HepG2 (cell line): ENCODE results near the gene SNX30. TPM values are rescaled to one million over a fixed set of nuclear protein-coding genes. Genes with fewer than 3 reads are reported as not detected.

ENCODE experiments used
- CENPT ChIP-seq: sonication (generic); formaldehyde crosslinking; IDR thresholded peaks from 2 replicates; pipeline ENCODE4 v1.8.0; 2022; ENCODE audit warnings: low read depth, mild to moderate bottlenecking, moderate library complexity, missing genetic modification reagents
- NFYC ChIP-seq: IDR thresholded peaks from 2 replicates; pipeline ENCODE4 v1.6.1; 2016; ENCODE audit warnings: missing genetic modification reagents, missing compliant biosample characterization
- NR2F6 ChIP-seq, 2 experiments: IDR thresholded peaks; 2 replicates each; pipeline ENCODE4 v1.6.1; 2016; ENCODE audit warnings: antibody characterized with exemption in 1 of 2, mild to moderate bottlenecking in 1 of 2
- POLR2A ChIP-seq, 2 experiments: IDR thresholded peaks; 2 replicates each; pipeline ENCODE4 v1.6.1; 2011; ENCODE audit warnings: low read depth in 2 of 2, low read length in 2 of 2, mild to moderate bottlenecking in 1 of 2, moderate library complexity in 1 of 2; ENCODE audit not compliant: insufficient read depth in 1 of 2
- RFXAP ChIP-seq: sonication (generic); formaldehyde crosslinking; IDR thresholded peaks from 2 replicates; pipeline ENCODE4 v1.4.0; 2020; ENCODE audit warnings: missing genetic modification reagents, borderline replicate concordance
- RXRB ChIP-seq: IDR thresholded peaks from 2 replicates; pipeline ENCODE4 v1.6.1; 2016; ENCODE audit warnings: borderline replicate concordance, missing genetic modification reagents, missing compliant biosample characterization
- STAT6 ChIP-seq: sonication (generic); formaldehyde crosslinking; IDR thresholded peaks from 2 replicates; pipeline ENCODE4 v1.4.0; 2020; ENCODE audit warnings: missing genetic modification reagents, mild to moderate bottlenecking, borderline replicate concordance
- TIGD3 ChIP-seq: sonication (generic); formaldehyde crosslinking; IDR thresholded peaks from 2 replicates; pipeline ENCODE4 v1.5.1; 2020; ENCODE audit warnings: mild to moderate bottlenecking, missing genetic modification reagents, borderline replicate concordance
- TSC22D2 ChIP-seq: sonication (generic); formaldehyde crosslinking; IDR thresholded peaks from 2 replicates; pipeline ENCODE4 v1.5.1; 2020; ENCODE audit warnings: missing genetic modification reagents, mild to moderate bottlenecking, borderline replicate concordance
- ZBED4 ChIP-seq: sonication (generic); formaldehyde crosslinking; IDR thresholded peaks from 2 replicates; pipeline ENCODE4 v1.4.0; 2020; ENCODE audit warnings: missing genetic modification reagents, borderline replicate concordance
- ZFP36L1 ChIP-seq: sonication (generic); formaldehyde crosslinking; IDR thresholded peaks from 2 replicates; pipeline ENCODE4 v1.8.0; 2022; ENCODE audit warnings: mild to moderate bottlenecking, missing genetic modification reagents, moderate library complexity
- ZNF276 ChIP-seq: sonication (generic); formaldehyde crosslinking; IDR thresholded peaks from 2 replicates; pipeline ENCODE4 v1.4.0; 2020; ENCODE audit warnings: mild to moderate bottlenecking, low read depth, missing genetic modification reagents
- ZNF382 ChIP-seq: sonication (generic); formaldehyde crosslinking; IDR thresholded peaks from 2 replicates; pipeline ENCODE4 v1.5.0; 2020; ENCODE audit warnings: missing genetic modification reagents, mild to moderate bottlenecking, borderline replicate concordance
- ZNF572 ChIP-seq: sonication (generic); formaldehyde crosslinking; IDR thresholded peaks from 2 replicates; pipeline ENCODE4 v1.5.1; 2020; ENCODE audit warnings: mild to moderate bottlenecking, missing genetic modification reagents
- ZNF724P ChIP-seq: sonication (generic); formaldehyde crosslinking; IDR thresholded peaks from 2 replicates; pipeline ENCODE4 v1.8.0; 2022; ENCODE audit warnings: missing genetic modification reagents, borderline replicate concordance
- ZUFSP ChIP-seq: sonication (generic); formaldehyde crosslinking; IDR thresholded peaks from 2 replicates; pipeline ENCODE4 v1.9.0; 2021; ENCODE audit warnings: missing genetic modification reagents, mild to moderate bottlenecking, borderline replicate concordance
- polyA plus RNA-seq, 8 experiments: library from polyadenylated mRNA; depleted of rRNA in 3 of 8; stranded (reverse) in 7 of 8; unstranded in 1 of 8; fragments of >200 nt; fragmentation: Illumina TruSeq in 4 of 8; extraction: Trizol in 4 of 8; gene quantifications; 2 replicates each; pipeline versions ENCODE4 v1.2.1 to v1.2.3, GENCODE V29; 2011 to 2016; ENCODE audit warnings: low read depth in 4 of 8, missing spikeins in 1 of 8, mixed read lengths in 1 of 8; ENCODE audit not compliant: insufficient read depth in 1 of 8
- total RNA-seq, 5 experiments: library from RNA; depleted of rRNA; stranded (reverse); fragments of >200 nt; fragmentation: Illumina TruSeq; extraction: Trizol; gene quantifications; 2 replicates each; pipeline ENCODE4 v1.2.3, GENCODE V29; 2016; ENCODE audit warnings: low read depth in 1 of 5

Gene SNX30
- total and polyA plus RNA-seq, 2 of the 13 experiments (the other 11 are each of a cell fraction or from before 2014, with no cell fraction given), result 4.4 to 12.4 TPM

- TF ChIP-seq ZBED4 (CRISPR knock-in tag), result 0 out of 2 replicates have a peak, but pooled peaks have one; percentile 45
- peak; percentile 71 for TF ChIP-seq NFYC
- no peak for TF ChIP-seq TIGD3 (CRISPR knock-in tag)
- peak; percentile 76 for TF ChIP-seq NR2F6 (IDR thresholded peaks at IDR 0.05)
- peak; percentile 91 for TF ChIP-seq NR2F6 (CRISPR knock-in tag; IDR thresholded peaks at IDR 0.05)
- 0 out of 2 replicates have a peak, but pooled peaks have one; percentile 38 for TF ChIP-seq RFXAP (CRISPR knock-in tag)
- no peak for TF ChIP-seq ZNF724P (CRISPR knock-in tag)
- no peak for TF ChIP-seq CENPT (CRISPR knock-in tag)
- TF ChIP-seq ZNF276, result no peak; the same call in 1 of the 2 replicates
- TF ChIP-seq TSC22D2 (CRISPR knock-in tag), result no peak
- TF ChIP-seq POLR2A (IDR thresholded peaks at IDR 0.05; ENCODE audit: insufficient read depth in 1 of 2, low read depth in 2 of 2, low read length in 2 of 2), result peak; percentile 69 to 78
- no peak for TF ChIP-seq ZUFSP (CRISPR knock-in tag)
- TF ChIP-seq ZNF572 (CRISPR knock-in tag), result no peak
- no peak for TF ChIP-seq ZFP36L1 (CRISPR knock-in tag)
- 0 out of 2 replicates have a peak, but pooled peaks have one; percentile 38 for TF ChIP-seq RXRB (CRISPR knock-in tag)
- TF ChIP-seq ZNF382, result no peak
- TF ChIP-seq STAT6 (CRISPR knock-in tag), result no peak
These were observed 14.3 kb downstream of the SNX30 start (continued) for GRCh38 chr9:112764837-112765236.
